ENCODE results near the gene ENOX2. TPM values are rescaled to one million over a fixed set of nuclear protein-coding genes. Genes with fewer than 3 reads are reported as not detected.

ENOX2 gene
- polyA plus RNA-seq, 3 donors: 6.8 to 22.1 (median 14.7) TPM

- Histone ChIP-seq H3K27me3 (ENCODE audit: control insufficient read depth in 2 of 2, insufficient read depth in 2 of 2, low read length in 2 of 2) (no peaks in the 10 kb centered on the region), H3K27ac (ENCODE audit: low read depth in 1 of 2, low read length in 2 of 2) (no peak overlapping the region), H3K4me1 (ENCODE audit: control insufficient read depth in 1 of 2, insufficient read depth in 2 of 2, low read length in 2 of 2) (no peaks in the 10 kb centered on the region), H3K9me3 (replicated peaks in 1 of 2; ENCODE audit: control insufficient read depth in 1 of 2, insufficient read depth in 1 of 2, low read length in 2 of 2) (no peaks in the 10 kb centered on the region), H3K36me3 (replicated peaks in 1 of 2; ENCODE audit: control insufficient read depth in 1 of 2, insufficient read depth in 2 of 2, low read length in 2 of 2) (no peaks in the 10 kb centered on the region), H3K9ac (ENCODE audit: insufficient read depth, low read length, poor library complexity, severe bottlenecking) (no peak overlapping the region), H3K4me3 (replicated peaks in 1 of 3; ENCODE audit: low read depth in 2 of 3, low read length in 3 of 3) (no peak overlapping the region), H2AFZ (ENCODE audit: insufficient read depth, low read depth, low read length, poor library complexity, severe bottlenecking) (no peak overlapping the region), H4K20me1 (ENCODE audit: insufficient read depth, low read length) (no peaks in the 10 kb centered on the region), H3K4me2 (replicated peaks; ENCODE audit: extremely low read depth, low read length, poor library complexity, severe bottlenecking) (no peak overlapping the region), H3K79me2 (ENCODE audit: insufficient read depth, low read length) (no peaks in the 10 kb centered on the region)
- intact Hi-C loops (cut with micrococcal nuclease): no loop called here
- Mint-ChIP-seq H3K4me1 (peaks cover 4% of the 10 kb centered on the region), H3K36me3 (peaks cover 0 to 2% of the 10 kb centered on the region in 2 donors), H3K27me3 (ENCODE audit: low read depth in 3 of 3) (peaks cover 0 to 4% (median 0%) of the 10 kb centered on the region in 3 donors), H3K9me3 (no peaks in the 10 kb centered on the region), H3K4me3 (no peak overlapping the region), H3K27ac (no peak overlapping the region)
- 100% methylated on average over 1 of the region's 2 CpGs for WGBS (ENCODE audit: insufficient coverage)
- TF ChIP-seq CTCF (IDR thresholded peaks at IDR 0.05): no peak
- DNase-seq: no peak
Measured at GRCh38 chrX:130771230-130771629, 131.8 kb downstream of the ENOX2 start.

DNA sequence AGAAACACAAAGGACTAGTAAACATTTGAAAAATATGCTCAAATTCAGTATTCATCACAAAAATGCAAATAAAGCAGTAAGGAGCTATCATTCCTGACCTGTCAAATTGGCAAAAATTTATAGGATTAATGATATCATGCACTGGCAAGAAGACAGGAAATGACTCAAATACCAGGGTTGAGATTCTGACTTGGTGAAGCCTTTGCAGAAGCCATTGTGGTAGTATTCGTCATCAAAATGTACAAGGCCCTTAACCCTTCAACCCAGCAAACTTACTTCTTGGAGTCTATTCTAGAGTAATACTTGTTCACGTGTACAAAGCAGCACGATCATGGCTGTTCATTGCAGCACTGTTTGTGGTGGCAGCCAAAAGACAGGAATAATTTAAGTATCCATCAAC is 132.4 kb downstream of the ENOX2 start:
- Mint-ChIP-seq H3K4me3 (no peak overlapping the region), H3K27ac (no peak overlapping the region), H3K4me1 (peaks cover 4% of the 10 kb centered on the region), H3K27me3 (ENCODE audit: low read depth in 3 of 3) (peaks cover 0 to 4% (median 0%) of the 10 kb centered on the region in 3 donors), H3K36me3 (peaks cover 0 to 2% of the 10 kb centered on the region in 2 donors), H3K9me3 (no peaks in the 10 kb centered on the region)
- no peak for DNase-seq
- Histone ChIP-seq H3K4me2 (replicated peaks; ENCODE audit: extremely low read depth, low read length, poor library complexity, severe bottlenecking) (no peak overlapping the region), H3K9me3 (replicated peaks in 1 of 2; ENCODE audit: control insufficient read depth in 1 of 2, insufficient read depth in 1 of 2, low read length in 2 of 2) (no peaks in the 10 kb centered on the region), H3K4me1 (ENCODE audit: control insufficient read depth in 1 of 2, insufficient read depth in 2 of 2, low read length in 2 of 2) (no peaks in the 10 kb centered on the region), H2AFZ (ENCODE audit: insufficient read depth, low read depth, low read length, poor library complexity, severe bottlenecking) (no peak overlapping the region), H3K27ac (ENCODE audit: low read depth in 1 of 2, low read length in 2 of 2) (no peak overlapping the region), H3K79me2 (ENCODE audit: insufficient read depth, low read length) (no peaks in the 10 kb centered on the region), H4K20me1 (ENCODE audit: insufficient read depth, low read length) (no peaks in the 10 kb centered on the region), H3K4me3 (replicated peaks in 1 of 3; ENCODE audit: low read depth in 2 of 3, low read length in 3 of 3) (no peak overlapping the region), H3K9ac (ENCODE audit: insufficient read depth, low read length, poor library complexity, severe bottlenecking) (no peak overlapping the region), H3K27me3 (ENCODE audit: control insufficient read depth in 2 of 2, insufficient read depth in 2 of 2, low read length in 2 of 2) (no peaks in the 10 kb centered on the region), H3K36me3 (replicated peaks in 1 of 2; ENCODE audit: control insufficient read depth in 1 of 2, insufficient read depth in 2 of 2, low read length in 2 of 2) (no peaks in the 10 kb centered on the region)
- TF ChIP-seq CTCF (IDR thresholded peaks at IDR 0.05): no peak
- intact Hi-C loops (cut with micrococcal nuclease): no loop called here
- no CpG with 5 or more reads among the region's 3 CpGs for WGBS (ENCODE audit: insufficient coverage)

Measured in CD14-positive monocyte (primary cell).